AG09319 (cell line): ENCODE results near the gene OR51B2.
"Not testable (repeated sequence)": the region's sequence is repeated elsewhere in the genome, so short reads cannot be mapped to it uniquely, and the experiment has no call there.

ENCODE experiments used
- DNase-seq: peaks from one replicate; pipeline ENCODE4 v3.0.0-alpha.2; 2010; ENCODE audit warnings: low read depth; ENCODE audit errors: extremely low read depth
- TF ChIP-seq, protein P1 (sequence below): IDR thresholded peaks from 2 replicates; pipeline ENCODE4 v1.5.1; 2011; ENCODE audit warnings: low read depth, mild to moderate bottlenecking, inconsistent platforms, low read length, moderate library complexity

OR51B2 gene

GRCh38 chr11:5362017-5362625 lies 38.0 kb upstream of the OR51B2 start:
- TF ChIP-seq, protein P1, sequence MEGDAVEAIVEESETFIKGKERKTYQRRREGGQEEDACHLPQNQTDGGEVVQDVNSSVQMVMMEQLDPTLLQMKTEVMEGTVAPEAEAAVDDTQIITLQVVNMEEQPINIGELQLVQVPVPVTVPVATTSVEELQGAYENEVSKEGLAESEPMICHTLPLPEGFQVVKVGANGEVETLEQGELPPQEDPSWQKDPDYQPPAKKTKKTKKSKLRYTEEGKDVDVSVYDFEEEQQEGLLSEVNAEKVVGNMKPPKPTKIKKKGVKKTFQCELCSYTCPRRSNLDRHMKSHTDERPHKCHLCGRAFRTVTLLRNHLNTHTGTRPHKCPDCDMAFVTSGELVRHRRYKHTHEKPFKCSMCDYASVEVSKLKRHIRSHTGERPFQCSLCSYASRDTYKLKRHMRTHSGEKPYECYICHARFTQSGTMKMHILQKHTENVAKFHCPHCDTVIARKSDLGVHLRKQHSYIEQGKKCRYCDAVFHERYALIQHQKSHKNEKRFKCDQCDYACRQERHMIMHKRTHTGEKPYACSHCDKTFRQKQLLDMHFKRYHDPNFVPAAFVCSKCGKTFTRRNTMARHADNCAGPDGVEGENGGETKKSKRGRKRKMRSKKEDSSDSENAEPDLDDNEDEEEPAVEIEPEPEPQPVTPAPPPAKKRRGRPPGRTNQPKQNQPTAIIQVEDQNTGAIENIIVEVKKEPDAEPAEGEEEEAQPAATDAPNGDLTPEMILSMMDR = no peak
- no peak for DNase-seq

- DNase-seq = not testable (repeated sequence)
Measured at GRCh38 chr11:5356031-5356430, 31.9 kb upstream of the OR51B2 start.

- DNase-seq = no peak
- TF ChIP-seq, protein P1 = no peak
Measured at GRCh38 chr11:5351208-5351607, 27.1 kb upstream of the OR51B2 start, which contains the start of gene OR51B6. TSS of gene OR51B6 (plus strand) at chr11:5351508. CDS start at chr11:5351508, 0 bp downstream.

- no peak for DNase-seq
- TF ChIP-seq, protein P1 = no peak
Measured at GRCh38 chr11:5349550-5349949, 25.5 kb upstream of the OR51B2 start.

DNA sequence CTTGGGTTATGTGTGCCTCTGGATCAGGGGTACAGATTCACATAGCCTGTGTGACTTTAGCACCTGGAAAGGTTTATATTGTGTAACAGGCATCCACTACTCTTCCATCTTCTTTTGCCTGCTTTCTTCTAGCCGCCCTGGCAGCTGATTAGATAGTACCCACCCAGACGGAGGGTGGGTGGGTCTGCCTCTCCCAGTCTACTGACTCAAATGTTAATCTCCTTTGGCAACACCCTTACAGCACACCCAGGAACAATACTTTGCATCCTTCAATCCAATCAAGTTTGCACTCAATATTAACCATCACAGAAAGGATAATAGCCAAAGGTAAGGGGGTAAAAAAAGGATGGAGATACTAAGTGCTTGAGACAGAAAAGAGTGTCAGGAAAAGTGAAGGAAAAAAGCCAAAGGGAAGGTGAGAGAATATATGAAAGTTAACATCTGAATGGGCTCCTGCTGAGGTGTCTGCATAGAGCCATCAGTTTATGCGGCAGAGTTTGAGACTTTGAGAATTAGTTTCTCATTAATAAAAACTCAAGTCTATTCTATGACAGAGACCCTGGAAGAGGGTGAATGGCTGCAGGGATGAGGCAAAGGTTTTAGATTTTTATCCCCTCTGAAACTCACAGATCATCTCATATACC lies 24.6 kb upstream of the OR51B2 start:
- TF ChIP-seq, protein P1 = no peak

DNA sequence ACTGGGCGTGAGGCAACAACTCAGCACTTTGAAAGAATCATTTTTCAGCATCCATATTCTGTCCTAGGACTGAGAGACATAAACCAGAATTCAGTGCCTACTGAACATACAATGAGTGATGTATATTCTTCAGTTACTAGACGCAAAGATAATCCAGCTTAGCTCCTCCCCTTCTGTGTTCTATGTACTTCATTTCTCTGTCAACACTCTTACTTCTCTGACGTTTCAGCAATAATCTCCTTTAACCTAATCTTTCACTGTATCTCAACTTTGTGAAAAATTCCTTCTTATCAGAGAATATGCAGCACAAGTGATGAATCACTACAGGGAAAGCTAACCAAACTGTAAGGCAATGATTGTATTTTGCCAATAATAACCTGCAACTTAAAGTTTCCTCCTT lies 21.7 kb upstream of the OR51B2 start:
- TF ChIP-seq, protein P1 = no peak
- no peak for DNase-seq

More for the DNA sequence above, 24.6 kb upstream of the OR51B2 start:
- DNase-seq = no peak

GRCh38 chr11:5343474-5344335 lies 19.6 kb upstream of the OR51B2 start, which contains the start of gene OR51B5:
TSS of gene OR51B5 (minus strand) at chr11:5343524. CDS start at chr11:5343524, 0 bp downstream.
- TF ChIP-seq, protein P1 = no peak
- no peak for DNase-seq
